Astrocyte (in vitro differentiated cells and primary cell): Measurements from ENCODE around the gene GAB2.

Source experiments
- CTCF ChIP-seq: IDR thresholded peaks from 2 replicates; pipeline ENCODE4 v1.5.1; 2011; ENCODE audit warnings: low read depth, mild to moderate bottlenecking, inconsistent platforms, low read length, moderate library complexity; ENCODE audit not compliant: insufficient read depth
- EZH2 ChIP-seq: IDR thresholded peaks from 2 replicates; pipeline ENCODE4 v1.6.1; 2012; ENCODE audit warnings: mild to moderate bottlenecking, low read length, inconsistent platforms; ENCODE audit not compliant: insufficient read depth

DNA sequence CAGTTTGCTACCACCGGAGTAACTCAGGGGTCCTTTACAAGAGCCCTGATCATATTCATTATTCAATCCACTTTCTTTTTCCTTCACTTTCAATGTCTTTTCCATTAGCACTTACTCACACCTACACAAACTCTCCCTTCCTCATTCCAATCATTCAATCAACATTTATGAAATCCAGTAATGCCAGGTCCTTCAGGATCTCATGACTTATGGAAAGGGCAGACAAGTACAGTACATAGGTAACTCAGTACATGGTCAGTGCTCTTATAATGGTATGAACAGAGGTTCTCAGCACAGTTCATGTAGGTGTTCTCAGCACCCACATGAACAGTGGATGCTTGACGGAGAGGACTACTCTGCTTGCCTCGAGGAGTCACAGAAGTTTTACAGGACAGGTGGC, 122.3 kb downstream of the GAB2 start:
- TF ChIP-seq CTCF (no peak), EZH2 (no peak)
